ENCODE data around the gene CCDC97.

The CCDC97 gene

DNA sequence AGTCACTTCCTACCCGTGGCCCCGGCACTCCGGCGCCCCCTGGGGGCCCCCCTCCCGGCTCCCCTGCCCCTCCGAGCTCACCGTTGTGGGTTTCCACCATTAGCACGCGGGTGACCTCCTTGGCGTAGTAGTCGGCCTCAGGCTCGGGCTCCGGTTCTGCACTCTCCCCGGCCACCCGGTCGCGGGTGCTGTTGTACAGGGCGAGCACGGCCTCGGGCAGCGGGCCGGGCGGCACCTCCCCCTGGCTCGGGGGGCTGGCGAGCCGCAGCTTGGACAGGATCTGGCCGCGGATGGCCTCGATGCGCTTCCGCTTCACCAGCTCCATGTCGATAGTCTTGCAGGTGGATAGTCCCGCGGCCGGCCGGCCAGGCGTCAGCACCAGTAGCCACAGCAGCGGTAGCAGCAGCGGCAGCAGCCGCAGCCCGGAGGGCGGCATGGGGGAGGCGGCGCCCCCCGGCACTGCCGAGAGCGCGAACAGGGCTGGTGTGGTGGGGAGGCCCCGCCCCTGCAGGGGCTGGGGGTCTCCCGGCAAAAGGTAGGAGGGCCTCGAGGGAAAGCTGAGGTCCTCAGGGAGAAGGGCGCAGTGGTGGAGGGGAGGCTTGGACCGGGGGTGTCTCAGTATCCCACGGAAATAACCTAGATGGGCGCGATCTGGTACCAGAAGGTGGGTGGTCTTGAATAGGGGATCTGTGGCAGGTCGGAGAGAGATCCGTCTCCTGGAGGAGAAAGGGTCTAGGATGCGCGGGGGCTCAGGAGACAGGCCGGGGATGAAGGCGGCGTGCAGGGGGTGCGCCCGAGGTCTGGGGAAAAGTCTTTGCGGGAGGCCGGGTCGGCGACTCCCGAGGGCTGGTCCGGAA lies 42.9 kb downstream of the CCDC97 start (continued):
- peak; percentile 35; the same call in 1 of the 2 replicates for TF ChIP-seq ZNF394 (tag by site-specific recombination; IDR thresholded peaks at IDR 0.05; ENCODE audit: borderline replicate concordance)
- TF ChIP-seq SP3 (tag by site-specific recombination; IDR thresholded peaks at IDR 0.05): peak; percentile 79
- no peak for TF ChIP-seq ZNF704 (tag by site-specific recombination; IDR thresholded peaks at IDR 0.05)
- no peak for TF ChIP-seq BCL11B (tag by site-specific recombination; IDR thresholded peaks at IDR 0.05; ENCODE audit: low read depth)
- TF ChIP-seq ZSCAN30 (tag by site-specific recombination; IDR thresholded peaks at IDR 0.05): no peak; the same call in 1 of the 2 replicates
- peak; percentile 88 for TF ChIP-seq ZNF707 (tag by site-specific recombination; IDR thresholded peaks at IDR 0.05)
- 0 out of 2 replicates have a peak, but pooled peaks have one; percentile 8 for TF ChIP-seq ZNF777 (tag by site-specific recombination; IDR thresholded peaks at IDR 0.05; ENCODE audit: borderline replicate concordance)
- 0 out of 2 replicates have a peak, but pooled peaks have one; percentile 7 for TF ChIP-seq ZBTB6 (tag by site-specific recombination; IDR thresholded peaks at IDR 0.05)
- TF ChIP-seq, protein P1, sequence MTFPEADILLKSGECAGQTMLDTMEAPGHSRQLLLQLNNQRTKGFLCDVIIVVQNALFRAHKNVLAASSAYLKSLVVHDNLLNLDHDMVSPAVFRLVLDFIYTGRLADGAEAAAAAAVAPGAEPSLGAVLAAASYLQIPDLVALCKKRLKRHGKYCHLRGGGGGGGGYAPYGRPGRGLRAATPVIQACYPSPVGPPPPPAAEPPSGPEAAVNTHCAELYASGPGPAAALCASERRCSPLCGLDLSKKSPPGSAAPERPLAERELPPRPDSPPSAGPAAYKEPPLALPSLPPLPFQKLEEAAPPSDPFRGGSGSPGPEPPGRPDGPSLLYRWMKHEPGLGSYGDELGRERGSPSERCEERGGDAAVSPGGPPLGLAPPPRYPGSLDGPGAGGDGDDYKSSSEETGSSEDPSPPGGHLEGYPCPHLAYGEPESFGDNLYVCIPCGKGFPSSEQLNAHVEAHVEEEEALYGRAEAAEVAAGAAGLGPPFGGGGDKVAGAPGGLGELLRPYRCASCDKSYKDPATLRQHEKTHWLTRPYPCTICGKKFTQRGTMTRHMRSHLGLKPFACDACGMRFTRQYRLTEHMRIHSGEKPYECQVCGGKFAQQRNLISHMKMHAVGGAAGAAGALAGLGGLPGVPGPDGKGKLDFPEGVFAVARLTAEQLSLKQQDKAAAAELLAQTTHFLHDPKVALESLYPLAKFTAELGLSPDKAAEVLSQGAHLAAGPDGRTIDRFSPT (tag by site-specific recombination; IDR thresholded peaks at IDR 0.05): peak; percentile 79; the same call in 1 of the 2 replicates
- no peak for TF ChIP-seq ZSCAN18 (tag by site-specific recombination; IDR thresholded peaks at IDR 0.05)
- TF ChIP-seq MYNN (tag by site-specific recombination; IDR thresholded peaks at IDR 0.05; ENCODE audit: borderline replicate concordance): no peak
- peak; percentile 62 for TF ChIP-seq ZNF501 (tag by site-specific recombination; IDR thresholded peaks at IDR 0.05)
- TF ChIP-seq YY2 (tag by site-specific recombination; IDR thresholded peaks at IDR 0.05): peak; percentile 50; the same call in 1 of the 2 replicates
- TF ChIP-seq, protein P2, sequence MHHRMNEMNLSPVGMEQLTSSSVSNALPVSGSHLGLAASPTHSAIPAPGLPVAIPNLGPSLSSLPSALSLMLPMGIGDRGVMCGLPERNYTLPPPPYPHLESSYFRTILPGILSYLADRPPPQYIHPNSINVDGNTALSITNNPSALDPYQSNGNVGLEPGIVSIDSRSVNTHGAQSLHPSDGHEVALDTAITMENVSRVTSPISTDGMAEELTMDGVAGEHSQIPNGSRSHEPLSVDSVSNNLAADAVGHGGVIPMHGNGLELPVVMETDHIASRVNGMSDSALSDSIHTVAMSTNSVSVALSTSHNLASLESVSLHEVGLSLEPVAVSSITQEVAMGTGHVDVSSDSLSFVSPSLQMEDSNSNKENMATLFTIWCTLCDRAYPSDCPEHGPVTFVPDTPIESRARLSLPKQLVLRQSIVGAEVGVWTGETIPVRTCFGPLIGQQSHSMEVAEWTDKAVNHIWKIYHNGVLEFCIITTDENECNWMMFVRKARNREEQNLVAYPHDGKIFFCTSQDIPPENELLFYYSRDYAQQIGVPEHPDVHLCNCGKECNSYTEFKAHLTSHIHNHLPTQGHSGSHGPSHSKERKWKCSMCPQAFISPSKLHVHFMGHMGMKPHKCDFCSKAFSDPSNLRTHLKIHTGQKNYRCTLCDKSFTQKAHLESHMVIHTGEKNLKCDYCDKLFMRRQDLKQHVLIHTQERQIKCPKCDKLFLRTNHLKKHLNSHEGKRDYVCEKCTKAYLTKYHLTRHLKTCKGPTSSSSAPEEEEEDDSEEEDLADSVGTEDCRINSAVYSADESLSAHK (tag by site-specific recombination; IDR thresholded peaks at IDR 0.05): 0 out of 2 replicates have a peak, but pooled peaks have one; percentile 7
- TF ChIP-seq, protein P3, sequence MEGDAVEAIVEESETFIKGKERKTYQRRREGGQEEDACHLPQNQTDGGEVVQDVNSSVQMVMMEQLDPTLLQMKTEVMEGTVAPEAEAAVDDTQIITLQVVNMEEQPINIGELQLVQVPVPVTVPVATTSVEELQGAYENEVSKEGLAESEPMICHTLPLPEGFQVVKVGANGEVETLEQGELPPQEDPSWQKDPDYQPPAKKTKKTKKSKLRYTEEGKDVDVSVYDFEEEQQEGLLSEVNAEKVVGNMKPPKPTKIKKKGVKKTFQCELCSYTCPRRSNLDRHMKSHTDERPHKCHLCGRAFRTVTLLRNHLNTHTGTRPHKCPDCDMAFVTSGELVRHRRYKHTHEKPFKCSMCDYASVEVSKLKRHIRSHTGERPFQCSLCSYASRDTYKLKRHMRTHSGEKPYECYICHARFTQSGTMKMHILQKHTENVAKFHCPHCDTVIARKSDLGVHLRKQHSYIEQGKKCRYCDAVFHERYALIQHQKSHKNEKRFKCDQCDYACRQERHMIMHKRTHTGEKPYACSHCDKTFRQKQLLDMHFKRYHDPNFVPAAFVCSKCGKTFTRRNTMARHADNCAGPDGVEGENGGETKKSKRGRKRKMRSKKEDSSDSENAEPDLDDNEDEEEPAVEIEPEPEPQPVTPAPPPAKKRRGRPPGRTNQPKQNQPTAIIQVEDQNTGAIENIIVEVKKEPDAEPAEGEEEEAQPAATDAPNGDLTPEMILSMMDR (tag by site-specific recombination; IDR thresholded peaks at IDR 0.05): peak; percentile 96
- peak; percentile 83 for TF ChIP-seq ZNF341 (tag by site-specific recombination; IDR thresholded peaks at IDR 0.05; ENCODE audit: low read depth)
- TF ChIP-seq, protein P4, sequence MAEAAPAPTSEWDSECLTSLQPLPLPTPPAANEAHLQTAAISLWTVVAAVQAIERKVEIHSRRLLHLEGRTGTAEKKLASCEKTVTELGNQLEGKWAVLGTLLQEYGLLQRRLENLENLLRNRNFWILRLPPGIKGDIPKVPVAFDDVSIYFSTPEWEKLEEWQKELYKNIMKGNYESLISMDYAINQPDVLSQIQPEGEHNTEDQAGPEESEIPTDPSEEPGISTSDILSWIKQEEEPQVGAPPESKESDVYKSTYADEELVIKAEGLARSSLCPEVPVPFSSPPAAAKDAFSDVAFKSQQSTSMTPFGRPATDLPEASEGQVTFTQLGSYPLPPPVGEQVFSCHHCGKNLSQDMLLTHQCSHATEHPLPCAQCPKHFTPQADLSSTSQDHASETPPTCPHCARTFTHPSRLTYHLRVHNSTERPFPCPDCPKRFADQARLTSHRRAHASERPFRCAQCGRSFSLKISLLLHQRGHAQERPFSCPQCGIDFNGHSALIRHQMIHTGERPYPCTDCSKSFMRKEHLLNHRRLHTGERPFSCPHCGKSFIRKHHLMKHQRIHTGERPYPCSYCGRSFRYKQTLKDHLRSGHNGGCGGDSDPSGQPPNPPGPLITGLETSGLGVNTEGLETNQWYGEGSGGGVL (tag by site-specific recombination; IDR thresholded peaks at IDR 0.05): peak; percentile 34; the same call in 1 of the 2 replicates
- TF ChIP-seq ZFHX2 (tag by site-specific recombination; conservative IDR thresholded peaks at IDR 0.05): peak; percentile 51
- peak; percentile 28; the same call in 1 of the 2 replicates for TF ChIP-seq BCL11A (tag by site-specific recombination; IDR thresholded peaks at IDR 0.05; ENCODE audit: low read depth)
- peak; percentile 51; the same call in 1 of the 2 replicates for TF ChIP-seq ZBTB20 (tag by site-specific recombination; IDR thresholded peaks at IDR 0.05)
- no peak for TF ChIP-seq ZNF155 (tag by site-specific recombination; IDR thresholded peaks at IDR 0.05)
- no peak for TF ChIP-seq YY1 (tag by site-specific recombination; IDR thresholded peaks at IDR 0.05)
- no peak; the same call in 1 of the 2 replicates for TF ChIP-seq ZNF843 (tag by site-specific recombination; IDR thresholded peaks at IDR 0.05)
- 0 out of 2 replicates have a peak, but pooled peaks have one; percentile 20 for TF ChIP-seq KLF16 (tag by site-specific recombination; IDR thresholded peaks at IDR 0.05)
- TF ChIP-seq ZNF169 (tag by site-specific recombination; IDR thresholded peaks at IDR 0.05): no peak
